ENCODE results near the gene RBM18. TPM values are rescaled to one million over a fixed set of nuclear protein-coding genes. Genes with fewer than 3 reads are reported as not detected.

Gene RBM18
- 21.0 TPM for total RNA-seq

GRCh38 chr9:122264360-122265148 lies at the start of gene RBM18, which contains the start of gene MRRF:
RBM18 (minus strand) TSS chr9:122264840; CDS start chr9:122261492, 3,348 bp downstream.
MRRF (plus strand) TSS chr9:122264882; CDS start chr9:122270892, 6,010 bp downstream.

GRCh38 chr9:122228568-122229484 lies 35.8 kb downstream of the RBM18 start, which contains the start of gene LHX6:
LHX6 (minus strand) TSS chr9:122228957; CDS start chr9:122228740, 217 bp downstream.

Other genes starting within 250 kb of the RBM18 start
- 42.0 TPM for gene TTLL11, start 171.5 kb downstream of the RBM18 start, total RNA-seq
- 58.4 TPM for gene NDUFA8, start 105.1 kb downstream of the RBM18 start, total RNA-seq
- gene MORN5, start 104.9 kb downstream of the RBM18 start, total RNA-seq: 7.8 TPM
- gene LHX6, start 35.9 kb downstream of the RBM18 start, total RNA-seq: 22.1 TPM
- 25.1 TPM for gene MRRF, start within 50 bp of the RBM18 start, total RNA-seq
- 1.4 TPM for gene PTGS1, start 106.2 kb upstream of the RBM18 start, total RNA-seq
- not detected for gene OR1J1, start 213.1 kb upstream of the RBM18 start, total RNA-seq
- gene OR1J2, start 246.0 kb upstream of the RBM18 start, total RNA-seq: not detected

Measured in diencephalon (tissue), 1 donor.